ENCODE results near the gene COL4A1. TPM values are rescaled to one million over a fixed set of nuclear protein-coding genes. Genes with fewer than 3 reads are reported as not detected.
A peak's percentile ranks its signal among the peaks of the same experiment; 100 is the strongest.

Gene COL4A1
- total RNA-seq, 1 experiment from 2014 or later, result 4.8 TPM

GRCh38 chr13:110289174-110289573, 17.8 kb downstream of the COL4A1 start:
- no peaks in the 10 kb centered on the region for H3K36me3 Mint-ChIP-seq (ENCODE audit: insufficient read depth, unreplicated experiment)
- Histone ChIP-seq H3K4me3 (ENCODE audit: low read depth, low read length) (no peak overlapping the region), H3K4me1 (no peaks in the 10 kb centered on the region; the same call in 1 of the 2 replicates), H3K36me3 (ENCODE audit: control insufficient read depth, insufficient read depth, low read length) (no peaks in the 10 kb centered on the region), H3K27me3 (replicated peaks; ENCODE audit: control insufficient read depth, insufficient read depth, low read length) (no peaks in the 10 kb centered on the region), H3K9me3 (no peaks in the 10 kb centered on the region)
- intact Hi-C loops (cut with micrococcal nuclease; ENCODE audit: unreplicated experiment), result no loop called here
- BruUV-seq (replicated peaks), result no TSS peak
- H3K27me3 Mint-ChIP-seq (ENCODE audit: insufficient read depth, unreplicated experiment), result no peaks in the 10 kb centered on the region
- H3K4me1 Mint-ChIP-seq (ENCODE audit: low read depth, unreplicated experiment), result no peaks in the 10 kb centered on the region
- CTCF ChIA-PET, result interaction anchor here (0.6 kb wide), 1 partner anchor 135 kb away, joined by 3 read pairs; no protein-coding TSS in a partner anchor
- no peak overlapping the region for H3K27ac Mint-ChIP-seq (ENCODE audit: unreplicated experiment)
- POLR2A ChIA-PET, result no interaction called here
- TF ChIP-seq, protein P1, sequence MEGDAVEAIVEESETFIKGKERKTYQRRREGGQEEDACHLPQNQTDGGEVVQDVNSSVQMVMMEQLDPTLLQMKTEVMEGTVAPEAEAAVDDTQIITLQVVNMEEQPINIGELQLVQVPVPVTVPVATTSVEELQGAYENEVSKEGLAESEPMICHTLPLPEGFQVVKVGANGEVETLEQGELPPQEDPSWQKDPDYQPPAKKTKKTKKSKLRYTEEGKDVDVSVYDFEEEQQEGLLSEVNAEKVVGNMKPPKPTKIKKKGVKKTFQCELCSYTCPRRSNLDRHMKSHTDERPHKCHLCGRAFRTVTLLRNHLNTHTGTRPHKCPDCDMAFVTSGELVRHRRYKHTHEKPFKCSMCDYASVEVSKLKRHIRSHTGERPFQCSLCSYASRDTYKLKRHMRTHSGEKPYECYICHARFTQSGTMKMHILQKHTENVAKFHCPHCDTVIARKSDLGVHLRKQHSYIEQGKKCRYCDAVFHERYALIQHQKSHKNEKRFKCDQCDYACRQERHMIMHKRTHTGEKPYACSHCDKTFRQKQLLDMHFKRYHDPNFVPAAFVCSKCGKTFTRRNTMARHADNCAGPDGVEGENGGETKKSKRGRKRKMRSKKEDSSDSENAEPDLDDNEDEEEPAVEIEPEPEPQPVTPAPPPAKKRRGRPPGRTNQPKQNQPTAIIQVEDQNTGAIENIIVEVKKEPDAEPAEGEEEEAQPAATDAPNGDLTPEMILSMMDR (IDR thresholded peaks at IDR 0.05; ENCODE audit: insufficient read depth in 1 of 2, low read depth in 1 of 2, low read length in 1 of 2, severe bottlenecking in 1 of 2, unreplicated experiment in 1 of 2), result no peak
- no peak overlapping the region for H3K4me3 Mint-ChIP-seq (ENCODE audit: unreplicated experiment)
- H3K9me3 Mint-ChIP-seq (ENCODE audit: unreplicated experiment), result no peaks in the 10 kb centered on the region
- no peak for DNase-seq

GRCh38 chr13:110286833-110287819, 19.8 kb downstream of the COL4A1 start:
- Histone ChIP-seq H3K9me3 (no peaks in the 10 kb centered on the region), H3K27me3 (replicated peaks; ENCODE audit: control insufficient read depth, insufficient read depth, low read length) (no peaks in the 10 kb centered on the region), H3K36me3 (ENCODE audit: control insufficient read depth, insufficient read depth, low read length) (no peaks in the 10 kb centered on the region), H3K4me3 (ENCODE audit: low read depth, low read length) (no peak overlapping the region), H3K4me1 (no peaks in the 10 kb centered on the region; the same call in 1 of the 2 replicates)
- TF ChIP-seq, protein P1 (IDR thresholded peaks at IDR 0.05; ENCODE audit: insufficient read depth in 1 of 2, low read depth in 1 of 2, low read length in 1 of 2, severe bottlenecking in 1 of 2, unreplicated experiment in 1 of 2), result no peak
- intact Hi-C loops (cut with micrococcal nuclease; ENCODE audit: unreplicated experiment), result no loop called here
- DNase-seq, result no peak
- POLR2A ChIA-PET, result no interaction called here
- BruUV-seq (replicated peaks), result no TSS peak
- no peak overlapping the region for H3K27ac Mint-ChIP-seq (ENCODE audit: unreplicated experiment)
- no peaks in the 10 kb centered on the region for H3K4me1 Mint-ChIP-seq (ENCODE audit: low read depth, unreplicated experiment)
- H3K9me3 Mint-ChIP-seq (ENCODE audit: unreplicated experiment), result no peaks in the 10 kb centered on the region
- no peaks in the 10 kb centered on the region for H3K27me3 Mint-ChIP-seq (ENCODE audit: insufficient read depth, unreplicated experiment)
- H3K36me3 Mint-ChIP-seq (ENCODE audit: insufficient read depth, unreplicated experiment), result no peaks in the 10 kb centered on the region
- CTCF ChIA-PET, result no interaction called here
- no peak overlapping the region for H3K4me3 Mint-ChIP-seq (ENCODE audit: unreplicated experiment)

- Histone ChIP-seq H3K36me3 (ENCODE audit: control insufficient read depth, insufficient read depth, low read length) (no peaks in the 10 kb centered on the region), H3K9me3 (no peaks in the 10 kb centered on the region), H3K27me3 (replicated peaks; ENCODE audit: control insufficient read depth, insufficient read depth, low read length) (no peaks in the 10 kb centered on the region), H3K4me3 (ENCODE audit: low read depth, low read length) (no peak overlapping the region), H3K4me1 (no peaks in the 10 kb centered on the region; the same call in 1 of the 2 replicates)
- no peaks in the 10 kb centered on the region for H3K27me3 Mint-ChIP-seq (ENCODE audit: insufficient read depth, unreplicated experiment)
- no peaks in the 10 kb centered on the region for H3K36me3 Mint-ChIP-seq (ENCODE audit: insufficient read depth, unreplicated experiment)
- no TSS peak for BruUV-seq (replicated peaks)
- ChIA-PET CTCF (no interaction called here), POLR2A (no interaction called here)
- intact Hi-C loops (cut with micrococcal nuclease; ENCODE audit: unreplicated experiment), result no loop called here
- H3K27ac Mint-ChIP-seq (ENCODE audit: unreplicated experiment), result peak overlapping the region; percentile 68
- TF ChIP-seq, protein P1 (IDR thresholded peaks at IDR 0.05; ENCODE audit: insufficient read depth in 1 of 2, low read depth in 1 of 2, low read length in 1 of 2, severe bottlenecking in 1 of 2, unreplicated experiment in 1 of 2), result no peak
- H3K4me1 Mint-ChIP-seq (ENCODE audit: low read depth, unreplicated experiment), result no peaks in the 10 kb centered on the region
- no peaks in the 10 kb centered on the region for H3K9me3 Mint-ChIP-seq (ENCODE audit: unreplicated experiment)
- no peak overlapping the region for H3K4me3 Mint-ChIP-seq (ENCODE audit: unreplicated experiment)
- no peak for DNase-seq
Measured at GRCh38 chr13:110285991-110286832, 20.7 kb downstream of the COL4A1 start.
